ENCODE results near the gene TRIM37. TPM values are rescaled to one million over a fixed set of nuclear protein-coding genes. Genes with fewer than 3 reads are reported as not detected.

TRIM37 gene
- total and polyA plus RNA-seq, 2 donors (not counting 1 experiment from before 2014, with no cell fraction given) = 5.1 to 28.3 TPM

DNA sequence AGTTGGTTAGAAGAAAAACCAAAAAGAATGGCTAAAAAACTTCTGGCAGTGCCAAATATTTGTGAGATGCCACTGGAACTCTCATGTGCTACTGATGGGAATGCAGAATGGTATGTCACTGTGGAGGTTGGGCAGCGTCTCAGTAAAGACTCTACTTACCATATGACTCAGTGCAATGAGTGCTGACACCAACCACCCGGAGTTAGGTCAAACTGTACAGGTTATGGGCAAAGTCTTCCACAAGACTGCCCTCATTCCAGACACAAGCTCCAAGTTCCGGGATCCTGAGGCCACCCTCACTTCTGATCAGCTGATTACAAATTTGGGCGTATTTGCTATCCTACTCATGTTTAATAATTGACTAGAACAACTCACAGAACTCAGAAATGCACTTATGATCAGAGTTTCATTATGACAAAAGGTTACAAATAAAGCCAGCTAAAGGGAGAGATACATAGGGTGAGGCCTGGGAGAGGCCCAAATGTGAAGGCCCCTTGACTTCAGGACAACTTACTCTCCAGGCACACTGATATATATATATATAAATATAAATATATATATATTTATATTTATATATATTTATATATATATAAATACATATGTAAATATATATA is 114.9 kb downstream of the TRIM37 start:
- Histone ChIP-seq H3K36me3 (replicated peaks in 1 of 2; ENCODE audit: control extremely low read depth in 1 of 2, control insufficient read depth in 1 of 2, extremely low read depth in 1 of 2, insufficient read depth in 2 of 2, low read length in 1 of 2) (peaks cover 0 to 4% of the 10 kb centered on the region in 2 experiments), H3K4me2 (replicated peaks; ENCODE audit: low read depth, low read length, poor library complexity, severe bottlenecking) (no peak overlapping the region), H3K4me3 (ENCODE audit: control extremely low read depth in 1 of 5, extremely low read depth in 1 of 5, insufficient read depth in 1 of 5, low read depth in 2 of 5, low read length in 4 of 5) (no peak overlapping the region), H3K9ac (ENCODE audit: low read length) (no peak overlapping the region), H3K27me3 (replicated peaks in 1 of 4; ENCODE audit: control extremely low read depth in 1 of 4, control insufficient read depth in 3 of 4, insufficient read depth in 4 of 4, low read length in 3 of 4) (no peaks in the 10 kb centered on the region), H3K79me2 (ENCODE audit: control insufficient read depth, insufficient read depth, low read length) (no peaks in the 10 kb centered on the region), H2AFZ (ENCODE audit: insufficient read depth, low read depth, low read length, poor library complexity, severe bottlenecking) (no peak overlapping the region), H3K4me1 (ENCODE audit: control insufficient read depth in 2 of 2, insufficient read depth in 2 of 2, low read length in 2 of 2) (no peaks in the 10 kb centered on the region), H3K27ac (ENCODE audit: low read length in 2 of 2) (no peak overlapping the region), H3K9me3 (ENCODE audit: control extremely low read depth in 1 of 3, control insufficient read depth in 2 of 3, insufficient read depth in 1 of 3, low read length in 2 of 3) (no peaks in the 10 kb centered on the region), H4K20me1 (ENCODE audit: control insufficient read depth, insufficient read depth, low read length, poor library complexity, severe bottlenecking) (no peaks in the 10 kb centered on the region)
- 70% methylated on average over 2 of the region's 4 CpGs for WGBS (ENCODE audit: insufficient coverage)
- no peaks in the 10 kb centered on the region for H3K9me3 Mint-ChIP-seq (ENCODE audit: insufficient read depth)
- H3K4me1 Mint-ChIP-seq = peaks cover 5% of the 10 kb centered on the region
- DNase-seq (no peak), ATAC-seq (ENCODE audit: low read depth) (no peak)
- ChIA-PET POLR2A (interaction anchor here (0.6 kb wide), 1 partner anchor 334 kb away, joined by 8 read pairs; no protein-coding TSS in a partner anchor), CTCF (interaction anchor here (1.9 kb wide), 1 partner anchor 281 kb away, joined by 7 read pairs; no protein-coding TSS in a partner anchor)
- intact Hi-C loops (cut with micrococcal nuclease) = no loop called here
- H3K27ac Mint-ChIP-seq = no peak overlapping the region
- no peak overlapping the region for H3K4me3 Mint-ChIP-seq
- no peaks in the 10 kb centered on the region for H3K27me3 Mint-ChIP-seq
- TF ChIP-seq EZH2 (IDR thresholded peaks at IDR 0.05; ENCODE audit: borderline replicate concordance, insufficient read depth, low read depth, low read length, poor library complexity, severe bottlenecking) = no peak
- no peak for TF ChIP-seq CTCF (IDR thresholded peaks at IDR 0.05)

DNA sequence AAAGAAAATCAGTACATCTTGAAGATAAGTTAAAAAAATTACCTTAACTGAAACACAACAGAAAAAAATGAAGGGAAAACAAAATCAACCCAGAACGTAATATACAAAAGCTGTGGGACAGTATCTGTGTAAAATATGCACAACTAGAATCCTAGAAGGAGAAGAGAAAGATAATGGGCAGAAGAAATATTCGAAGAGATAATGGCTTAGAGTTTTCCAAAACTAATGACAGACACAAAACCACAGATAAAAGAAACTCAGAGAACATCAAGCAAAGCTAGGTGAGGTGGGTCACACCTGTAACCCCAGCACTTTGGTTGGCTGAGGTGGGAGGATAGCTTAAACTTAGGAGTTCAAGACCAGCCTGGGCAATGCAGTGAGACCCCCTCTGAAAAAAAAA is 117.1 kb downstream of the TRIM37 start:
- ATAC-seq (ENCODE audit: low read depth) (no peak), DNase-seq (no peak)
- Histone ChIP-seq H3K79me2 (ENCODE audit: control insufficient read depth, insufficient read depth, low read length) (no peaks in the 10 kb centered on the region), H3K36me3 (replicated peaks in 1 of 2; ENCODE audit: control extremely low read depth in 1 of 2, control insufficient read depth in 1 of 2, extremely low read depth in 1 of 2, insufficient read depth in 2 of 2, low read length in 1 of 2) (peaks cover 0 to 4% of the 10 kb centered on the region in 2 experiments), H3K9me3 (ENCODE audit: control extremely low read depth in 1 of 3, control insufficient read depth in 2 of 3, insufficient read depth in 1 of 3, low read length in 2 of 3) (no peaks in the 10 kb centered on the region), H2AFZ (ENCODE audit: insufficient read depth, low read depth, low read length, poor library complexity, severe bottlenecking) (no peak overlapping the region), H4K20me1 (ENCODE audit: control insufficient read depth, insufficient read depth, low read length, poor library complexity, severe bottlenecking) (no peaks in the 10 kb centered on the region), H3K9ac (ENCODE audit: low read length) (no peak overlapping the region), H3K27ac (ENCODE audit: low read length in 2 of 2) (no peak overlapping the region), H3K27me3 (replicated peaks in 1 of 4; ENCODE audit: control extremely low read depth in 1 of 4, control insufficient read depth in 3 of 4, insufficient read depth in 4 of 4, low read length in 3 of 4) (no peaks in the 10 kb centered on the region), H3K4me3 (ENCODE audit: control extremely low read depth in 1 of 5, extremely low read depth in 1 of 5, insufficient read depth in 1 of 5, low read depth in 2 of 5, low read length in 4 of 5) (no peak overlapping the region), H3K4me2 (replicated peaks; ENCODE audit: low read depth, low read length, poor library complexity, severe bottlenecking) (no peak overlapping the region), H3K4me1 (ENCODE audit: control insufficient read depth in 2 of 2, insufficient read depth in 2 of 2, low read length in 2 of 2) (peaks cover 0 to 3% of the 10 kb centered on the region in 2 donors)
- no peak for TF ChIP-seq EZH2 (IDR thresholded peaks at IDR 0.05; ENCODE audit: borderline replicate concordance, insufficient read depth, low read depth, low read length, poor library complexity, severe bottlenecking)
- no peak for TF ChIP-seq CTCF (IDR thresholded peaks at IDR 0.05)
- Mint-ChIP-seq H3K4me3 (no peak overlapping the region), H3K27me3 (no peaks in the 10 kb centered on the region), H3K27ac (no peak overlapping the region), H3K9me3 (ENCODE audit: insufficient read depth) (no peaks in the 10 kb centered on the region), H3K4me1 (peaks cover 6% of the 10 kb centered on the region)
- CTCF ChIA-PET = interaction anchor here (1.0 kb wide), 2 partner anchors 14 to 15 kb away, joined by 3 read pairs; no protein-coding TSS in a partner anchor
- POLR2A ChIA-PET = no interaction called here
- WGBS (ENCODE audit: insufficient coverage) = no CpG with 5 or more reads among the region's 2 CpGs
- intact Hi-C loops (cut with micrococcal nuclease) = no loop called here

All from B cell (primary cell).